Suprapubic skin (tissue), 4 donors: Measurements from ENCODE around the gene ZNF526. TPM values are rescaled to one million over a fixed set of nuclear protein-coding genes. Genes with fewer than 3 reads are reported as not detected.

Source experiments
- DNase-seq, 2 donors: peaks; one replicate each; pipeline ENCODE4 v3.0.0-alpha.2; 2019; ENCODE audit warnings: low spot score in 2 of 2
- H3K27ac ChIP-seq: fragments of 200-600 bp; sonication (generic); one replicate; pipeline ENCODE4 v1.5.1; 2019
- H3K27me3 ChIP-seq: fragments of 200-600 bp; sonication (generic); one replicate; pipeline ENCODE4 v1.5.1; 2019
- H3K36me3 ChIP-seq: fragments of 200-600 bp; sonication (generic); one replicate; pipeline ENCODE4 v1.5.1; 2019
- H3K4me1 ChIP-seq: fragments of 200-600 bp; sonication (generic); one replicate; pipeline ENCODE4 v1.5.1; 2019
- H3K4me3 ChIP-seq: fragments of 200-600 bp; sonication (generic); one replicate; pipeline ENCODE4 v1.5.1; 2019; ENCODE audit warnings: mild to moderate bottlenecking
- H3K9me3 ChIP-seq: fragments of 200-600 bp; sonication (generic); one replicate; pipeline ENCODE4 v1.5.1; 2019
- CTCF ChIP-seq, 2 donors: fragments of 200-600 bp in 1 of 2; fragments of 450-650 bp in 1 of 2; sonication (generic) in 1 of 2; IDR thresholded peaks; one replicate each; pipeline ENCODE4 v1.5.1; 2016 to 2019; ENCODE audit warnings: antibody characterized with exemption in 2 of 2, mild to moderate bottlenecking in 1 of 2, moderate library complexity in 1 of 2
- EP300 ChIP-seq: sonication (generic); formaldehyde crosslinking; IDR thresholded peaks from one replicate; pipeline ENCODE4 v1.6.1; 2017; ENCODE audit warnings: antibody characterized with exemption
- POLR2A ChIP-seq, 2 donors: fragments of 450-650 bp; IDR thresholded peaks; one replicate each; pipeline ENCODE4 v1.6.1; 2017; ENCODE audit warnings: antibody characterized with exemption in 2 of 2, mild to moderate bottlenecking in 2 of 2, moderate library complexity in 2 of 2
- POLR2AphosphoS5 ChIP-seq, 3 donors: sonication (generic); formaldehyde crosslinking; IDR thresholded peaks; one replicate each; pipeline ENCODE4 v1.6.1; 2017; ENCODE audit warnings: antibody characterized with exemption in 3 of 3
- WGBS: methylation state at CpG from one replicate; pipeline ENCODE4 v1.1.5; 2018; 5-methylcytosine and 5-hydroxymethylcytosine counted together
- total RNA-seq, 4 donors: library from RNA; depleted of rRNA; stranded (reverse); fragments of >200 nt; gene quantifications; one replicate each; pipeline ENCODE4 v1.1.0, GENCODE V29; 2016

The ZNF526 gene
- total RNA-seq, 4 donors from 2014 or later, result 4.2 to 12.9 (median 8.9) TPM

- no peak for DNase-seq
- Histone ChIP-seq H3K27ac (no peak overlapping the region), H3K4me1 (peaks cover 36% of the 10 kb centered on the region), H3K9me3 (no peaks in the 10 kb centered on the region), H3K36me3 (peaks cover 36% of the 10 kb centered on the region), H3K27me3 (no peaks in the 10 kb centered on the region), H3K4me3 (no peak overlapping the region)
- WGBS, result 90% methylated on average over 10 of the region's 10 CpGs
- TF ChIP-seq POLR2AphosphoS5 (IDR thresholded peaks at IDR 0.05), result no peak
- no peak for TF ChIP-seq POLR2A (IDR thresholded peaks at IDR 0.05)
- TF ChIP-seq EP300, result no peak
- TF ChIP-seq CTCF (IDR thresholded peaks at IDR 0.05), result no peak
Observed at GRCh38 chr19:42239544-42240220, 19.6 kb downstream of the ZNF526 start.

GRCh38 chr19:42241279-42241678 is 21.2 kb downstream of the ZNF526 start:
- no peaks in the 10 kb centered on the region for H3K27me3 ChIP-seq
- 100% methylated on average over 3 of the region's 3 CpGs for WGBS
- DNase-seq, result no peak
- peaks cover 52% of the 10 kb centered on the region for H3K4me1 ChIP-seq
- peaks cover 20% of the 10 kb centered on the region for H3K36me3 ChIP-seq
- TF ChIP-seq CTCF (IDR thresholded peaks at IDR 0.05), result no peak
- no peak for TF ChIP-seq EP300
- no peak for TF ChIP-seq POLR2AphosphoS5 (IDR thresholded peaks at IDR 0.05)
- TF ChIP-seq POLR2A (IDR thresholded peaks at IDR 0.05), result no peak
- H3K27ac ChIP-seq, result no peak overlapping the region
- H3K4me3 ChIP-seq, result peak overlapping the region; percentile 62
- no peaks in the 10 kb centered on the region for H3K9me3 ChIP-seq

DNA sequence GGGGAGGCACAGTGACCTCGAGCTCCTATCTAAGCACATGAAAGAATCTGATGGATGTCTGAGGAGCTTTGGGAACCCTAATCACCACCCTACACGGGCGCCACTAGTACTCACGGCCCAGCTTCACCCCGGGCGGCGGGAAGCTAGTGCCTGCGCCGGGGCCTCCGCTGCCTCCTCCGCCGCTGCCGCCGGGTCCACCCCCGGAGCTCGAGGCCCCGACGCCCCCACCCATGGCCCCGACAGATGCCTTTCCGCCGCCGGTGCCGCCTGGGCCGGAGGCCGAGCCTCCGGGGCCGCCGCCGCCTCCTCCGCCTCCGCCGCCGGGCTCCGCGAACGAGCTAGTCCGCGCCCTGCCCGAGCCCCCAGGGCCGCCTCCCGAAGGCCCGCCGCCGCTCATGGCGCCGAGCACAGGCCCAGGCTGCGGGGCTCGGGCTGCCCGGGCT is 22.0 kb downstream of the ZNF526 start:
- DNase-seq, result peak in 1 of 2 donors; percentile 79
- Histone ChIP-seq H3K9me3 (no peaks in the 10 kb centered on the region), H3K4me3 (peak overlapping the region; percentile 62), H3K4me1 (peaks cover 60% of the 10 kb centered on the region), H3K27ac (peak overlapping the region; percentile 90), H3K27me3 (no peaks in the 10 kb centered on the region), H3K36me3 (peaks cover 13% of the 10 kb centered on the region)
- 0% methylated on average over 1 of the region's 49 CpGs for WGBS
- TF ChIP-seq POLR2AphosphoS5 (IDR thresholded peaks at IDR 0.05) (no peak), CTCF (IDR thresholded peaks at IDR 0.05) (no peak), EP300 (no peak), POLR2A (IDR thresholded peaks at IDR 0.05) (no peak)

DNA sequence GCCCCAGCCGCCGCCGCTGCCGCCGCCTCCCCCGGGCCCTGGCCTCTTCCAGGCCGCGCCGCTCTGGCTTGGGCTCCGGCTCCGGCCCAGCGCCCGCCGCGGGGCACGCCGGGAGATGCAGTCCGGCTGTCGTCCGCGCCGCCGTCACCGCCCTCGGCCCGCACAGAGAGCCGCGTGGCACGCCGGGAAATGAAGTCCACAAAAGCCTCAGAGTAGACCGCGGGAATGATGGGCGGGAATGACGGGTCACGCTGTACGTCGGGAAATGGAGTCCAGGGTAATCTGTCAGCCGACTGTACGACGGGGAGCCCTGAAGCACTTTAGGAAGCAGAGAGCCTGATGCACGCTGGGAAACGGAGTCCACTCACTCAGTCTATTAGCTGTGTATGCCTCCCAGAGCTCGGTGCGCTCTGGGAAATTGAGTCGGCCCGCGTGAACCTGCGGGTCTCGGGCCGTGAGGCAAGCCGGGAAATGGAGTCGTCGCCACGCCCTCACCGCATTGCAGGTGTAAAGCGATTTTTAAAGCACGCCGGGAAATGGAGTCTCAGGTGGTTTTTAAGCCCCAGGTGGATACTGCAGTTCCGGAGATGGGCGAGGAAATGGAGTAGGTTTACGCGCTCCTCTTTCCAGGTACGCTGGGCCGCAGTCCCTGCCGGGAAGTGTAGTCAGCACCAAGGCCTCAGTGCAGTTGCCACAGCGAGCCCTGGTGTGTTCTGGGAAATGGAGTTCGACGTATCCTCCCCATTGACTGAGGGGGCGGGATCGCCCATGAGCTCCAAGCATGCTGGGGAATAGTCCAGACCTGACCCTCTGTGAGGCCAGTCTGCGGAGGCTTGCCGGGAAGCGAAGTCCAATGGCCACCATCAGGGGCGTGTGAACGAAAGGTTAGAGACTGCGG is 22.6 kb downstream of the ZNF526 start, which contains the start of gene GSK3A:
Gene GSK3A (minus strand): TSS at position 91 of the 898 bp plus-strand sequence. CDS start 137 bp downstream, outside the sequence.
- H3K36me3 ChIP-seq, result peaks cover 8% of the 10 kb centered on the region
- peak; percentile 99 for DNase-seq
- no peaks in the 10 kb centered on the region for H3K9me3 ChIP-seq
- H3K4me3 ChIP-seq, result peak within 1 kb of the TSS; percentile 62
- peaks cover 67% of the 10 kb centered on the region for H3K4me1 ChIP-seq
- peak within 1 kb of the TSS; percentile 90 for H3K27ac ChIP-seq
- H3K27me3 ChIP-seq, result no peaks in the 10 kb centered on the region
- TF ChIP-seq POLR2A (IDR thresholded peaks at IDR 0.05) (peak in 1 of 2 donors; percentile 89), POLR2AphosphoS5 (IDR thresholded peaks at IDR 0.05) (peak; percentile 2 to 85 (median 28)), CTCF (IDR thresholded peaks at IDR 0.05) (no peak)
- WGBS, result 0% methylated on average over 38 of the region's 76 CpGs
